ENCODE results near the gene PTPRN2.

PTPRN2 gene

GRCh38 chr7:157975401-157976372 is 611.9 kb downstream of the PTPRN2 start:
- in situ Hi-C loops (cut with HindIII; ENCODE audit: low pct_ligation_motif_present, low pct_unique_long_range_greater_than_20kb, low sequenced_read_pairs), result no loop called here
- no peak for DNase-seq

GRCh38 chr7:157974678-157975230 is 612.9 kb downstream of the PTPRN2 start:
- in situ Hi-C loops (cut with HindIII; ENCODE audit: low pct_ligation_motif_present, low pct_unique_long_range_greater_than_20kb, low sequenced_read_pairs), result no loop called here
- DNase-seq, result no peak

- in situ Hi-C loops (cut with HindIII; ENCODE audit: low pct_ligation_motif_present, low pct_unique_long_range_greater_than_20kb, low sequenced_read_pairs), result no loop called here
- no peak for DNase-seq
Measured at GRCh38 chr7:157973971-157974677, 613.5 kb downstream of the PTPRN2 start.

- in situ Hi-C loops (cut with HindIII; ENCODE audit: low pct_ligation_motif_present, low pct_unique_long_range_greater_than_20kb, low sequenced_read_pairs), result no loop called here
- DNase-seq, result no peak
Measured at GRCh38 chr7:157972914-157973313, 614.7 kb downstream of the PTPRN2 start.

DNA sequence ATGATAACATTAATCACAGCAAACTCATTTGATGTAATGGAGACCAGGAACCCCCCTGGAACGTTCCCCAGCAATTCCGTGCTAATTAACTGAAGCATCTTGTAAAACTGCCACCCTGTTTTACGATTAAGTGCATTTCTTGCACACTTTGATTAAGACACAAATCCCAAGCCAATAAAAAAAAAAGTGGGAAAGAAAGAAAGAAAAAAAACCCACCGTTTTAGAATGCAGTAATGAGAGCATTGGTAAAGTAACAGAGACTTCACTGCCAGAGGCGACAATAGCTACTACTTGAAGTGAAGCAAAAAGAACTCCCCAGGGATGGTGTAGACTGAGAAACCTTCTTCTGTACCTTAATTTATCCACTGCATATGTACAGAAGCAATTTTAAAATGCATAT is 616.1 kb downstream of the PTPRN2 start:
- in situ Hi-C loops (cut with HindIII; ENCODE audit: low pct_ligation_motif_present, low pct_unique_long_range_greater_than_20kb, low sequenced_read_pairs), result no loop called here
- DNase-seq, result no peak

GRCh38 chr7:157970744-157971143 is 616.9 kb downstream of the PTPRN2 start:
- in situ Hi-C loops (cut with HindIII; ENCODE audit: low pct_ligation_motif_present, low pct_unique_long_range_greater_than_20kb, low sequenced_read_pairs), result no loop called here
- DNase-seq, result no peak

- no peak for DNase-seq
- in situ Hi-C loops (cut with HindIII; ENCODE audit: low pct_ligation_motif_present, low pct_unique_long_range_greater_than_20kb, low sequenced_read_pairs), result no loop called here
Measured at GRCh38 chr7:157969995-157970394, 617.6 kb downstream of the PTPRN2 start.

- in situ Hi-C loops (cut with HindIII; ENCODE audit: low pct_ligation_motif_present, low pct_unique_long_range_greater_than_20kb, low sequenced_read_pairs), result no loop called here
- DNase-seq, result no peak
Measured at GRCh38 chr7:157966490-157966889, 621.1 kb downstream of the PTPRN2 start.

GRCh38 chr7:157964521-157964920 is 623.1 kb downstream of the PTPRN2 start:
- no peak for DNase-seq
- in situ Hi-C loops (cut with HindIII; ENCODE audit: low pct_ligation_motif_present, low pct_unique_long_range_greater_than_20kb, low sequenced_read_pairs), result no loop called here

DNA sequence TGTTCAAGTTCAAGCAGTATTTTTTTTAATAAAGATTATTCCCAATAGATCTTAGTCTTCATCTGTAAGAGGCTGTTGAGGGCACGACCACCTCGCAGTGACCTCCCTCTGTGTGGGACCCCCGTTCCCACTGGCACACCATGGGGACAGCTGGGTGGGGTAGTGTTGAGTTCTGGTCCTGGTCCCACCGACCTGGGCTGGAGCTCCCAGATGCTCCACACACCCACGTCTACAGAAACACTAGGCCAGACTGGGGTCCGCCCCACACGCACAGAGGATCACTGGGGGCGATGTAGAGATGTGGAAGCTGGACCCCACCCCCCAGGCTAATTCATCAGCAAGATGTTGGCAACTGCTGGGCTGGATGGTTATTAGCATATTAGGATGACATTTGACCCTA is 623.6 kb downstream of the PTPRN2 start:
- DNase-seq, result no peak
- in situ Hi-C loops (cut with HindIII; ENCODE audit: low pct_ligation_motif_present, low pct_unique_long_range_greater_than_20kb, low sequenced_read_pairs), result no loop called here

DNA sequence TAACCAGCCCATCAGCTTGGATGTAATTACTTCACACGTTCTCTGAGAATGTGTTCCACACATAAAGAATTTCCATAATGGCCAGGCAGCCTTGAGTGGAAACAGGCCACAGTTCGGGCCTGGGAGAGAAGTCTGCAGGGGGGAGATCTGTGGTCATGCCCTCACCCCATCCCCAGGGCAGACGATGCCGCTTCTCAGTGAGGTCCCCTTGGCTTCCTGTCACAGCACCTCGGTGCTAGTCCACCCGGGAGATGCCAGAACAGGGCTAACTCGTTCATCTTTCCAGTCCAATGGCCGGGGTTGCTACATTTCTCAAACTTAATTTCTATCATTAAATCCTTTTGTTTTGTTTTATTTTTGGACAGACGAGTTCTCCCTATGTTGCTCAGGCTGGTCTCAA is 624.1 kb downstream of the PTPRN2 start:
- in situ Hi-C loops (cut with HindIII; ENCODE audit: low pct_ligation_motif_present, low pct_unique_long_range_greater_than_20kb, low sequenced_read_pairs), result no loop called here
- DNase-seq, result no peak

- in situ Hi-C loops (cut with HindIII; ENCODE audit: low pct_ligation_motif_present, low pct_unique_long_range_greater_than_20kb, low sequenced_read_pairs), result no loop called here
- no peak for DNase-seq
Measured at GRCh38 chr7:157962458-157963306, 624.9 kb downstream of the PTPRN2 start.

DNA sequence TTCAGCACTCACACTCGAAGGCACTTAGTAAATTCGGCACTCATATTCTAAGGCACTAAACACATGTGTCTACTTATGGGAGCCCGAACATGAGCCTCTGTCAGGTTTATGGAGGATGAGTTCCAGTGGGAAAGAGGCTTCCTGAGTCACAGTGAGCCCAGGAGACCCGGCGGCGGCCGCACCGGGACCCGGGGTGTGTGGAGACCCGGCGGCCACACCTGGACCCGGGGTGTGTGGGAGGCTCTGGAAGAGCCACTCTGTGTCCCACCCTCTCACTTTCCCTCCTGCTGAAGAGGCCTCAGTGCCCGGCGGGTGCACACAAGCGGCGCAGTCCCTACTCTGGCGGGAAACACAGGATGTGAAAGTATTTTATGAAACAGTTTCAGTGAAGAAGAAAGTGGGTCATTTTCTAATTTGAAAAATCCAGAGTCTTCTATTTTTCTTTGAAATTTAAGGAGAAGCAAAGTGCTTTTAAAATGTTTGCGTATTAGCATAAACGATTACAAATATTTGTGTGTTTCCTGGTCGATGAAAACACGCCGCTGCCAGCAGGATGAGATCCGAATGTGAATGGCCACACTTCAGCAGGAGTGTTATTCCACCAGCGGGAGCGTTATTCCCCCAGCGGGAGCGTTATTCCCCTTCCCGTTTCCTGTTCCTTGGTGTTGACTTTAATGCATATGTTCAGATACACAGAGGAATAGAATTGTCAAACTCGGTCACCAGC is 625.7 kb downstream of the PTPRN2 start:
- in situ Hi-C loops (cut with HindIII; ENCODE audit: low pct_ligation_motif_present, low pct_unique_long_range_greater_than_20kb, low sequenced_read_pairs), result no loop called here
- DNase-seq, result no peak

DNA sequence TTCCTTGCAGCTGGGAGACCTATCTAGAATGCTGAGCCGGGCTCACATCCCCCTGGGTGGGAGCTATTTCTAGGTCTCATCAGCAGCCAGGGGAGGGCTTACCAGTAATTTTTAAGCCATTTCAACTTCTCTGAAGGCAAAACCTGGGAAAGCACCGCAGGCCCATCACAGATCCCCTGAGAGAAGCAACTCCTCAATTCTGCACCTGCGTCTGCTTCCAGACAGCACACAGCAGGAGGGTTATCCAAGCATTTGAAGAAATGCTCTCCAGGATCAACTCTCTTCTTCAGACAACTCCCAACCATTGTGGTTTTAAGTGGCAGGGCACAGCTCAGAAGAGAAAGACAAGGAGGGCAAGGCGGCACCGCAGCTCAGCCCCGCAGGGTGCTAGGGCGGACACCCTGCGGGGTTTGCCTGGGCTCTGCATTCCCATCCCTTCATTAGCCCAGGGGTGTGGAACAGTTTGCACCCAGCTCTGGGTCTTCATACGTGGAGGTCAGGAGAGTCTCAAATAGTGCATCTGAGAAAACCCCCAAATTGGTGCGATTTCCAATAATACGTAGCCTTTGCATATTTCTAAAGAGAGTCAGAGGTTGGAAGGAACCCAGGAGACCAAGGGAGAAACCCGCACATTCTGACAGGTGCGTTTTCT is 632.1 kb downstream of the PTPRN2 start:
- in situ Hi-C loops (cut with HindIII; ENCODE audit: low pct_ligation_motif_present, low pct_unique_long_range_greater_than_20kb, low sequenced_read_pairs), result no loop called here
- DNase-seq, result no peak

DNA sequence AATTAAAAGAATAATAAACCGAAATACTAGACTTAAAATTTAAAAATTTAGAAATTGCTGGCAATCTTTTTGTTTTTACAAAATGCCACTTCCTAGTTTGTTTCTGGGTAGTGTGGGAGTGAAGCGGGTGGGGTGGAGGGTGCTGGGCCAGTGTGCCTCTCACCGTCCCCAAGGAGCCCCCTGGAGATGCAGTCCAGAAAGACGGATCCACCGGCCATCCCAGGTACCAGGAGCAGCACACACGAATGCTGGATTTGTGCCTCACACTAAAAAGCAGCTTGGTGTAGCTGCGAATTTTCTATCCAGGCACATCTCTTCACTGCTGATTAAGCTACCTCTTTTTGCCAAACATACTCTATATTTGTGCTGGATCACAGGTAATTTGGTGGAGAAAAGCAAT is 632.7 kb downstream of the PTPRN2 start:
- DNase-seq, result no peak
- in situ Hi-C loops (cut with HindIII; ENCODE audit: low pct_ligation_motif_present, low pct_unique_long_range_greater_than_20kb, low sequenced_read_pairs), result no loop called here

DNA sequence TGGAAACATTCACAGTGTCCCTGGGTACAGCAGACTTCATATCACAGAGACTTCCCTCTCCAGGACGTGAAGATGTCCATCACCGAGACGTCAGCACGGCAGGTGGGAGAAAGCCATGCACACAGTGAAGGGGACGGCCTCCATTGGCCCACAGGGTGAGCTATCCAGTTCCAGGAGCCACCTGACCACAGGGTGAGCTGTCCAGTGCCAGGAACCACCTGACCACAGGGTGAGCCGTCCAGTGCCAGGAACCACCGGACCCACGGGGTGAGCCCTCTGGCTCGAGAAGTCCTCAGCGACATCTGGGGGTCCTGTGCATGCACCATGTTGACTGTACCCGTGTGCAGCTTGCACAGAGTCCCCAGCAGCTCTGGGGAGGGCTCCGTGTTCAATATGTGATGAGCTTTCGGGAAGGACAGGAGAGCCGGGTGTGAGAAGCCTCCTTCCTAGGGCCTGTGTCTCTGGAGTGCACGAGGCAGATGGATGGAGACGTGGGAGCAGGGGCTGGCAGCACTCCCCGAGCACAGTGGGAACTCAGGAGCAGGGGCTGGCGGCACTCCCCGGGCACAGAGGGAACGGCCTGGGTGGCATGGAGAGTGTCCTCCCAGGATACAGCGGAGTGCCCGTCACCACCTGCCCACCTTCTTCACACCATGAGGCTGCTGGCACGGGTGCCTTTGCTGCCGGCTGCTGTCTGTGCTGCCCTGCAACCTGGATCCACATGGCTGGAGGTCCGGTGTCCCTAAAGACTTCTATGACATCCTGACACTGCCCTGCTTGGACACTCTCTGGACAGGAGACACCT is 634.6 kb downstream of the PTPRN2 start:
- no peak for DNase-seq
- in situ Hi-C loops (cut with HindIII; ENCODE audit: low pct_ligation_motif_present, low pct_unique_long_range_greater_than_20kb, low sequenced_read_pairs), result no loop called here

Data from ACHN (cell line).